H9 (cell line): ENCODE measurements around the gene SLC30A3. TPM values are rescaled to one million over a fixed set of nuclear protein-coding genes. Genes with fewer than 3 reads are reported as not detected.

Experiments
- DNase-seq: peaks from one replicate; pipeline ENCODE4 v3.0.0-alpha.2; 2017
- H2AFZ ChIP-seq: one replicate; pipeline ENCODE4 v1.6.1; 2013; ENCODE audit warnings: mild to moderate bottlenecking, low read length, control low read depth, moderate library complexity
- H2AK5ac ChIP-seq: 2 replicates; pipeline ENCODE4 v1.6.1; 2013; ENCODE audit warnings: low read length, control low read depth, mixed read lengths; ENCODE audit not compliant: insufficient read length
- H2BK120ac ChIP-seq: one replicate; pipeline ENCODE4 v1.6.1; 2013; ENCODE audit warnings: low read depth, mild to moderate bottlenecking, low read length, control low read depth, inconsistent platforms; ENCODE audit not compliant: poor library complexity, severe bottlenecking
- H2BK12ac ChIP-seq: 2 replicates; pipeline ENCODE4 v1.6.1; 2013; ENCODE audit warnings: low read length, control low read depth, mixed read lengths, low read depth; ENCODE audit not compliant: insufficient read length
- H2BK15ac ChIP-seq: 2 replicates; pipeline ENCODE4 v1.6.1; 2013; ENCODE audit warnings: low read depth, low read length, control low read depth
- H2BK20ac ChIP-seq: one replicate; pipeline ENCODE4 v1.6.1; 2013; ENCODE audit warnings: low read depth, mild to moderate bottlenecking, low read length, control low read depth, inconsistent platforms; ENCODE audit not compliant: poor library complexity, severe bottlenecking
- H2BK5ac ChIP-seq: 2 replicates; pipeline ENCODE4 v1.6.1; 2013; ENCODE audit warnings: low read length, control low read depth, mixed read lengths; ENCODE audit not compliant: insufficient read length
- H3K14ac ChIP-seq: 2 replicates; pipeline ENCODE4 v1.6.1; 2013; ENCODE audit warnings: low read length, control low read depth; ENCODE audit not compliant: insufficient read depth
- H3K18ac ChIP-seq: 2 replicates; pipeline ENCODE4 v1.6.1; 2013; ENCODE audit warnings: low read depth, mild to moderate bottlenecking, mixed read lengths, low read length, control low read depth; ENCODE audit not compliant: insufficient read length
- H3K23ac ChIP-seq: 2 replicates; pipeline ENCODE4 v1.6.1; 2013; ENCODE audit warnings: low read length, control low read depth, mixed read lengths, low read depth; ENCODE audit not compliant: insufficient read length
- H3K23me2 ChIP-seq: 2 replicates; pipeline ENCODE4 v1.6.1; 2013; ENCODE audit warnings: low read depth, mild to moderate bottlenecking, mixed read lengths, low read length, control low read depth; ENCODE audit not compliant: insufficient read length, poor library complexity, severe bottlenecking
- H3K27ac ChIP-seq: 2 replicates; pipeline ENCODE4 v1.5.1; 2013; ENCODE audit warnings: low read length, control low read depth, mixed read lengths, low read depth; ENCODE audit not compliant: insufficient read length
- H3K27me3 ChIP-seq: 2 replicates; pipeline ENCODE4 v1.6.1; 2013; ENCODE audit warnings: low read length, control low read depth, inconsistent platforms; ENCODE audit not compliant: insufficient read depth
- H3K4ac ChIP-seq: 2 replicates; pipeline ENCODE4 v1.6.1; 2013; ENCODE audit warnings: low read depth, mild to moderate bottlenecking, control low read depth, inconsistent platforms, low read length, moderate library complexity
- H3K4me1 ChIP-seq: 2 replicates; pipeline ENCODE4 v1.6.1; 2013; ENCODE audit warnings: low read length, control low read depth, inconsistent platforms; ENCODE audit not compliant: insufficient read depth
- H3K4me2 ChIP-seq: 2 replicates; pipeline ENCODE4 v1.6.1; 2013; ENCODE audit warnings: low read length, control low read depth, mixed read lengths; ENCODE audit not compliant: insufficient read length, insufficient read depth
- H3K56ac ChIP-seq: 2 replicates; pipeline ENCODE4 v1.6.1; 2013; ENCODE audit warnings: low read depth, mild to moderate bottlenecking, mixed read lengths, low read length, control low read depth; ENCODE audit not compliant: insufficient read length
- H3K79me1 ChIP-seq: 2 replicates; pipeline ENCODE4 v1.6.1; 2013; ENCODE audit warnings: low read depth, mild to moderate bottlenecking, moderate library complexity, low read length, control low read depth, inconsistent platforms; ENCODE audit not compliant: insufficient read depth, poor library complexity, severe bottlenecking
- H3K79me2 ChIP-seq: 2 replicates; pipeline ENCODE4 v1.6.1; 2013; ENCODE audit warnings: low read length, control low read depth, inconsistent platforms; ENCODE audit not compliant: insufficient read depth
- H3K9ac ChIP-seq: 2 replicates; pipeline ENCODE4 v1.6.1; 2013; ENCODE audit warnings: low read length, control low read depth, mixed read lengths; ENCODE audit not compliant: insufficient read length; ENCODE audit errors: extremely low read depth
- H3K9me3 ChIP-seq: one replicate; pipeline ENCODE4 v1.6.1; 2013; ENCODE audit warnings: low read depth, low read length, inconsistent platforms; ENCODE audit not compliant: control insufficient read depth
- H3T11ph ChIP-seq: one replicate; pipeline ENCODE4 v1.6.1; 2013; ENCODE audit warnings: mild to moderate bottlenecking, low read length, control low read depth, inconsistent platforms
- H4K20me1 ChIP-seq: one replicate; pipeline ENCODE4 v1.6.1; 2013; ENCODE audit not compliant: control insufficient read depth, insufficient read length, insufficient read depth
- H4K5ac ChIP-seq: 2 replicates; pipeline ENCODE4 v1.6.1; 2013; ENCODE audit warnings: low read depth, mild to moderate bottlenecking, mixed read lengths, low read length, control low read depth; ENCODE audit not compliant: insufficient read length
- H4K8ac ChIP-seq: replicated peaks from 2 replicates; pipeline ENCODE4 v1.6.1; 2013; ENCODE audit warnings: low read length, control low read depth, mixed read lengths, low read depth; ENCODE audit not compliant: insufficient read length
- H4K91ac ChIP-seq: 2 replicates; pipeline ENCODE4 v1.6.1; 2013; ENCODE audit warnings: low read depth, mild to moderate bottlenecking, moderate library complexity, mixed read lengths, low read length, control low read depth; ENCODE audit not compliant: insufficient read length
- H3K27ac Mint-ChIP-seq, 3 experiments: 2 replicates in 2 of 3; 3 replicates in 1 of 3; pipeline ENCODE4 v1.8.0; 2020 to 2021; ENCODE audit warnings: mixed read lengths in 3 of 3, mild to moderate bottlenecking in 1 of 3, moderate library complexity in 1 of 3
- H3K27me3 Mint-ChIP-seq: 2 replicates; pipeline ENCODE4 v1.8.0; 2021; ENCODE audit warnings: low read depth, mild to moderate bottlenecking, moderate library complexity, mixed read lengths
- H3K36me3 Mint-ChIP-seq, 3 experiments: 2 replicates in 2 of 3; 3 replicates in 1 of 3; pipeline ENCODE4 v1.8.0; 2020 to 2021; ENCODE audit warnings: low read depth in 3 of 3, mixed read lengths in 3 of 3; ENCODE audit not compliant: insufficient read depth in 1 of 3
- H3K4me1 Mint-ChIP-seq, 2 experiments: 2 replicates each; pipeline ENCODE4 v1.8.0; 2020; ENCODE audit warnings: mixed read lengths in 2 of 2
- H3K4me3 Mint-ChIP-seq, 2 experiments: 2 replicates in 1 of 2; 3 replicates in 1 of 2; pipeline ENCODE4 v1.8.0; 2020 to 2021; ENCODE audit warnings: mild to moderate bottlenecking in 2 of 2, mixed read lengths in 2 of 2, moderate library complexity in 1 of 2
- H3K9me3 Mint-ChIP-seq, 2 experiments: 2 replicates in 1 of 2; 3 replicates in 1 of 2; pipeline ENCODE4 v1.8.0; 2020; ENCODE audit warnings: mild to moderate bottlenecking in 2 of 2, mixed read lengths in 2 of 2, moderate library complexity in 1 of 2
- CTCF ChIP-seq: fragments of 200-600 bp; sonication (generic); conservative IDR thresholded peaks from 3 replicates; pipeline ENCODE4 v1.8.0; 2021; ENCODE audit warnings: antibody characterized with exemption, mild to moderate bottlenecking
- WGBS: extraction: QIAGEN DNeasy Blood & Tissue Kit; methylation state at CpG from one replicate; pipeline ENCODE4 v1.1.7; 2013; ENCODE audit warnings: missing lambda C conversion rate, low lambda C conversion rate, mixed read lengths; ENCODE audit not compliant: insufficient read length; ENCODE audit errors: extremely low coverage; 5-methylcytosine and 5-hydroxymethylcytosine counted together
- total RNA-seq: library from RNA; stranded (reverse); gene quantifications from 2 replicates; pipeline ENCODE4 v1.2.1, GENCODE V29; 2021

The SLC30A3 gene
- total RNA-seq, 1 experiment from 2014 or later: 2.5 TPM

GRCh38 chr2:27307545-27308358, 44.9 kb upstream of the SLC30A3 start:
- no peak for DNase-seq
- Histone ChIP-seq H3K9ac (no peak overlapping the region), H2AK5ac (no peak overlapping the region), H3K14ac (no peak overlapping the region), H3K23me2 (peaks cover 9% of the 10 kb centered on the region), H3K18ac (no peak overlapping the region), H3K79me1 (no peaks in the 10 kb centered on the region), H3K79me2 (no peaks in the 10 kb centered on the region), H3K56ac (no peak overlapping the region), H3K23ac (no peak overlapping the region), H4K8ac (no peak overlapping the region), H3K27me3 (peaks cover 21% of the 10 kb centered on the region), H2BK120ac (no peak overlapping the region), H2BK15ac (no peak overlapping the region), H3K4me2 (peak overlapping the region; percentile 34), H2AFZ (no peak overlapping the region), H3K4me1 (no peaks in the 10 kb centered on the region), H3K27ac (no peak overlapping the region), H3T11ph (no peak overlapping the region), H4K20me1 (no peaks in the 10 kb centered on the region), H4K5ac (no peak overlapping the region), H3K9me3 (no peaks in the 10 kb centered on the region), H2BK12ac (no peak overlapping the region), H2BK5ac (no peak overlapping the region), H2BK20ac (no peak overlapping the region), H4K91ac (no peak overlapping the region), H3K4ac (no peak overlapping the region)
- peaks cover 9 to 12% (median 10%) of the 10 kb centered on the region in 3 experiments; a peak in 6 of 7 replicates for H3K36me3 Mint-ChIP-seq
- H3K4me1 Mint-ChIP-seq: peaks cover 3 to 8% of the 10 kb centered on the region in 2 experiments
- no peaks in the 10 kb centered on the region for H3K9me3 Mint-ChIP-seq
- peak overlapping the region; percentile 36 to 64 for H3K4me3 Mint-ChIP-seq
- no peak for TF ChIP-seq CTCF
- H3K27ac Mint-ChIP-seq: no peak overlapping the region
- WGBS: no CpG with 5 or more reads among the region's 75 CpGs
- peaks cover 52% of the 10 kb centered on the region for H3K27me3 Mint-ChIP-seq
